Measurements from ENCODE around the gene PHACTR3.

- no peak for TF ChIP-seq CTCF (IDR thresholded peaks at IDR 0.05)
- no peak for TF ChIP-seq POLR2A (IDR thresholded peaks at IDR 0.05)
- no peak for TF ChIP-seq POLR2AphosphoS5 (IDR thresholded peaks at IDR 0.05)
Measured at GRCh38 chr20:59721386-59721785, 117.0 kb downstream of the PHACTR3 start.

Measured in prostate gland (tissue), 2 donors.